ENCODE measurements around the gene VAV1.

Gene VAV1

DNA sequence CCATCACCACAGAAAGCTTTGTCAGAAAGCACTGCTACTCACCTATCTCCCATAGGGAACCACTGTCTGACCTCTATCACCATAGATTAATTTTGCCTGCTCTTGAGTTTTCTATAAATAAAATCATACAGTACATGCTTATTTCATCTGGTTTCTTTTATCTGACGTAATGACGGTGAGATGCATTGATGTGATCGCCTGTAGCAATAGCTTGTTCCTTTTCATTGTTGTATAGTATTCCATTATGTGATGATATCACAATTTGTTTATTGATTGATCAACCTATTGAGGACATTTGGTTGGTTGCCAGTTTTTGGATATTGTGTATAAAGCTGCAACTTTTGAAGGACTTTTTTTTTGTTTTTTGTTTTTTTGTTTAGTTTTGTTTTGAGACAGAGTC is 63.0 kb downstream of the VAV1 start:
- TF ChIP-seq REST (IDR thresholded peaks at IDR 0.05; ENCODE audit: insufficient read depth in 1 of 2, low read depth in 2 of 2, low read length in 2 of 2): no peak
- no peak for TF ChIP-seq SIN3A (IDR thresholded peaks at IDR 0.05; ENCODE audit: borderline replicate concordance, insufficient read depth, low read length)
- no peak for TF ChIP-seq POLR2AphosphoS5 (IDR thresholded peaks at IDR 0.05; ENCODE audit: low read depth, low read length)
- TF ChIP-seq FOXP2 (optimal IDR thresholded peaks at IDR 0.05; ENCODE audit: borderline replicate concordance, extremely low read depth, extremely low read length, insufficient read depth): no peak
- TF ChIP-seq TAF1 (IDR thresholded peaks at IDR 0.05; ENCODE audit: borderline replicate concordance, insufficient read depth, low read length): no peak

DNA sequence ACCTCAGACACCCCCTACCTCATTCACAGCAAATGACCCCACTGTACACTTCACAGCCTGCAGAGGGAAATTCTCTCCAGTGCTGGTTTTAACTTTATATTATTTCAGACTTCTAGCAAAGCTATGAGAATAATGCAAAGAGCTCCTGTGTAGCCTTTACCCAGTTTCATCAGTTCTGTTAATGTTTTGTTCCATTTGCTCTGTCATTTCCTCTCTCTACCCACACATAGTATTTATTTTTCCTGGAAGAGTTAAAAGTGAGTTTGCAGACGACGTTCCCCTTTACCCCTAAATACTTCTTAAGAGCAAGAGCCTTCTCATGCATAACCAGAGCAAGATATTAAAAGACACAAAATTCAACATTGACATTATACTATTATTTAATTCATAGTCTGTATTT is 65.0 kb downstream of the VAV1 start:
- TF ChIP-seq REST (IDR thresholded peaks at IDR 0.05; ENCODE audit: insufficient read depth in 1 of 2, low read depth in 2 of 2, low read length in 2 of 2) (no peak), POLR2AphosphoS5 (IDR thresholded peaks at IDR 0.05; ENCODE audit: low read depth, low read length) (no peak), SIN3A (IDR thresholded peaks at IDR 0.05; ENCODE audit: borderline replicate concordance, insufficient read depth, low read length) (no peak), TAF1 (IDR thresholded peaks at IDR 0.05; ENCODE audit: borderline replicate concordance, insufficient read depth, low read length) (no peak), FOXP2 (optimal IDR thresholded peaks at IDR 0.05; ENCODE audit: borderline replicate concordance, extremely low read depth, extremely low read length, insufficient read depth) (no peak)

DNA sequence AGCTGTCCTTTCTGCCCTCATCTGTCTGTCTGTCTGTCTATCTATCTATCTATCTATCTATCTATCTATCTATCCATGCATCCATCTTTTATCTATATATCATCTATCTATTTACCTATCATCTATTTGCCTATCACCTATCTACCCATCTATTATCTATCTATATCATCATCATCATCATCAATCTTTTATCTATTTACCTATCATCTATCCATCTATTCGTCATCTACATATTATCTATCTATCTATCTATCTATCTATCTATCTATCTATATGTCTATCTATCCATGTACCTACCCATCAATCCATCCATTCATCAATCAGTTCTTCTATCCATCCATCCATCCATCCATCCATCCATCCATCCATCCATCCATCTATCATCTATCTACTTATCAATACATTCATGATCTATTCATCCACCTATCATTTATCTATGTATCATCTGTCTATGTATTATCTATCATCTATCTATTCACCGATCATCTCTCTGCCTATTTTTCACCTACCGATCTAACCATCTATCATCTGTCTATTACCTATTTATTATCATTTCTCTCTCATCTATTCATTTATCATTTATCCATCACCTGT is 65.7 kb downstream of the VAV1 start:
- TF ChIP-seq POLR2AphosphoS5 (IDR thresholded peaks at IDR 0.05; ENCODE audit: low read depth, low read length) (no peak), FOXP2 (optimal IDR thresholded peaks at IDR 0.05; ENCODE audit: borderline replicate concordance, extremely low read depth, extremely low read length, insufficient read depth) (no peak), TAF1 (IDR thresholded peaks at IDR 0.05; ENCODE audit: borderline replicate concordance, insufficient read depth, low read length) (no peak), SIN3A (IDR thresholded peaks at IDR 0.05; ENCODE audit: borderline replicate concordance, insufficient read depth, low read length) (no peak), REST (IDR thresholded peaks at IDR 0.05; ENCODE audit: insufficient read depth in 1 of 2, low read depth in 2 of 2, low read length in 2 of 2) (no peak)

DNA sequence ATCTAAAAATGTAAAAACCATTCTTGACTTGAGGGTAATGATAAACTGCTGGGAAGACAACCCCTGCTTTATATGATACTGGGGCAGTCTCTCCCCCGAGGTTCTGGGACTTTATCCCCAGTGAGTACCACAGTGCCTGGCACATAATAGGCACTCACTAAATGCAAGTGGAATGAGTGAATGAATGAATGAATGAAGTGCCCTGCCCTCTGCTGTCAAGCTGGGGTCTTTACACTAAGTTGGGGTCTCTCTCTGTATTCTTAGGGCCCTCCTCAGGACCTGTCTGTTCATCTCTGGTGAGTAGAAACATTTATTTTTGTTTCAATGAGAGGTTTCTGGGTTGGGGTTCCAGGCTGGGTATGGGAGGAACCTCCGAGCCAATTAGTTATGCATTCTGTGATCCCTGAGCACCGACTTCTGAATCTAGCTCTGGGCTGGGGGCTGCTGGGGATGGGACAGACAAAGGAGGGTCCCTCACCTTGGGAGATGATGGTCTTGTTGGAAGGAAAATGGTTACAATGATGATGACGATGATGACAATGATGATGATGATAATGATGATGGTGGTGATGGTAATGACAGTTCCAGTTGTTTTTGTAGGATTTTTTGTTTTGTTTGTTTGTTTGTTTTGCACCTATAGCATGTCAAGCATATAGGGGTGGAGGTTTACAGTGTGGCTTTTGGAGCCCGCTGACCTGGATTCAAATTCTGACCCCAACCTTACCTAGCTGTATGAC is 70.5 kb downstream of the VAV1 start:
- TF ChIP-seq POLR2AphosphoS5 (IDR thresholded peaks at IDR 0.05; ENCODE audit: low read depth, low read length): no peak
- TF ChIP-seq SIN3A (IDR thresholded peaks at IDR 0.05; ENCODE audit: borderline replicate concordance, insufficient read depth, low read length): no peak
- no peak for TF ChIP-seq TAF1 (IDR thresholded peaks at IDR 0.05; ENCODE audit: borderline replicate concordance, insufficient read depth, low read length)
- no peak for TF ChIP-seq FOXP2 (optimal IDR thresholded peaks at IDR 0.05; ENCODE audit: borderline replicate concordance, extremely low read depth, extremely low read length, insufficient read depth)
- no peak for TF ChIP-seq REST (IDR thresholded peaks at IDR 0.05; ENCODE audit: insufficient read depth in 1 of 2, low read depth in 2 of 2, low read length in 2 of 2)
